ENCODE measurements around the gene LRMDA.

LRMDA gene

GRCh38 chr10:76403912-76404311 lies 972.5 kb downstream of the LRMDA start:
- no peaks in the 10 kb centered on the region for H3K79me2 ChIP-seq
- no peaks in the 10 kb centered on the region for H3K4me1 ChIP-seq
- no peaks in the 10 kb centered on the region for H3K27me3 ChIP-seq (ENCODE audit: control insufficient read depth, insufficient read depth, low read length)
- H3K27ac ChIP-seq = no peak overlapping the region
- no peak overlapping the region for H3K4me2 ChIP-seq (ENCODE audit: low read length)
- TF ChIP-seq CTCF (IDR thresholded peaks at IDR 0.05) = no peak
- no peak overlapping the region for H2AFZ ChIP-seq
- H3K9ac ChIP-seq = no peak overlapping the region
- H3K4me3 ChIP-seq (ENCODE audit: low read depth, low read length) = no peak overlapping the region
- H3K9me3 ChIP-seq (ENCODE audit: control insufficient read depth, low read length) = no peaks in the 10 kb centered on the region
- no peaks in the 10 kb centered on the region for H3K36me3 ChIP-seq (ENCODE audit: control insufficient read depth, insufficient read depth, low read length)

- TF ChIP-seq CTCF (IDR thresholded peaks at IDR 0.05) = no peak
- no peak overlapping the region for H3K4me2 ChIP-seq (ENCODE audit: low read length)
Observed at GRCh38 chr10:76404531-76404930, 973.1 kb downstream of the LRMDA start.

GRCh38 chr10:76405922-76406321 lies 974.5 kb downstream of the LRMDA start:
- Histone ChIP-seq H3K27ac (no peak overlapping the region), H3K4me1 (no peaks in the 10 kb centered on the region), H3K4me2 (ENCODE audit: low read length) (no peak overlapping the region), H3K36me3 (ENCODE audit: control insufficient read depth, insufficient read depth, low read length) (no peaks in the 10 kb centered on the region), H3K9ac (no peak overlapping the region), H3K4me3 (ENCODE audit: low read depth, low read length) (no peak overlapping the region), H3K79me2 (no peaks in the 10 kb centered on the region), H3K27me3 (ENCODE audit: control insufficient read depth, insufficient read depth, low read length) (no peaks in the 10 kb centered on the region), H3K9me3 (ENCODE audit: control insufficient read depth, low read length) (no peaks in the 10 kb centered on the region), H2AFZ (no peak overlapping the region)
- TF ChIP-seq CTCF (IDR thresholded peaks at IDR 0.05) = no peak

More at GRCh38 chr10:76404531-76404930, 973.1 kb downstream of the LRMDA start:
- no peaks in the 10 kb centered on the region for H3K79me2 ChIP-seq
- no peak overlapping the region for H3K9ac ChIP-seq
- no peak overlapping the region for H2AFZ ChIP-seq
- H3K27me3 ChIP-seq (ENCODE audit: control insufficient read depth, insufficient read depth, low read length) = no peaks in the 10 kb centered on the region
- H3K4me1 ChIP-seq = no peaks in the 10 kb centered on the region
- no peaks in the 10 kb centered on the region for H3K9me3 ChIP-seq (ENCODE audit: control insufficient read depth, low read length)
- H3K36me3 ChIP-seq (ENCODE audit: control insufficient read depth, insufficient read depth, low read length) = no peaks in the 10 kb centered on the region
- no peak overlapping the region for H3K4me3 ChIP-seq (ENCODE audit: low read depth, low read length)
- no peak overlapping the region for H3K27ac ChIP-seq

DNA sequence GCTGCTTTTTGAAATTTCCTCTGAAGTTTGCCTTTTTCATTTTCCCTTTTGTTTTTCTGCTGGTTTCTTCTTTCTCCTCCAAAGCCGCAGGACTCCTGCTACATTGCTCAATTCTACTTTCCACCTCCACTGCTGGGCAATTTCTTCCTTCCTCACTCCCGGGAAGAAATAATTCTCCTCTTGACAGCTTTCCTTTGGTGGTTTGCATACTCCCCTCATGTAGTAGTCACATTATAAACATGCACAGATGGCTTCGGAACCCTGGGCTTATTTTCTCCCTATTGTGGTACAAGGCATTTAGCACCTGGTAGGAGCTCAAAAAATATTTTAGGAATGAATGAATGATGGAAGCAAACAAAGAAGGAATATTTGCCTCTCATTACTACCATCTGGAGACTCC lies 977.2 kb downstream of the LRMDA start:
- H3K36me3 ChIP-seq (ENCODE audit: control insufficient read depth, insufficient read depth, low read length) = no peaks in the 10 kb centered on the region
- H3K79me2 ChIP-seq = no peaks in the 10 kb centered on the region
- H3K9ac ChIP-seq = no peak overlapping the region
- H2AFZ ChIP-seq = no peak overlapping the region
- no peaks in the 10 kb centered on the region for H3K9me3 ChIP-seq (ENCODE audit: control insufficient read depth, low read length)
- H3K27me3 ChIP-seq (ENCODE audit: control insufficient read depth, insufficient read depth, low read length) = no peaks in the 10 kb centered on the region
- no peaks in the 10 kb centered on the region for H3K4me1 ChIP-seq
- no peak overlapping the region for H3K4me3 ChIP-seq (ENCODE audit: low read depth, low read length)
- TF ChIP-seq CTCF (IDR thresholded peaks at IDR 0.05) = no peak
- H3K4me2 ChIP-seq (ENCODE audit: low read length) = no peak overlapping the region
- H3K27ac ChIP-seq = no peak overlapping the region

DNA sequence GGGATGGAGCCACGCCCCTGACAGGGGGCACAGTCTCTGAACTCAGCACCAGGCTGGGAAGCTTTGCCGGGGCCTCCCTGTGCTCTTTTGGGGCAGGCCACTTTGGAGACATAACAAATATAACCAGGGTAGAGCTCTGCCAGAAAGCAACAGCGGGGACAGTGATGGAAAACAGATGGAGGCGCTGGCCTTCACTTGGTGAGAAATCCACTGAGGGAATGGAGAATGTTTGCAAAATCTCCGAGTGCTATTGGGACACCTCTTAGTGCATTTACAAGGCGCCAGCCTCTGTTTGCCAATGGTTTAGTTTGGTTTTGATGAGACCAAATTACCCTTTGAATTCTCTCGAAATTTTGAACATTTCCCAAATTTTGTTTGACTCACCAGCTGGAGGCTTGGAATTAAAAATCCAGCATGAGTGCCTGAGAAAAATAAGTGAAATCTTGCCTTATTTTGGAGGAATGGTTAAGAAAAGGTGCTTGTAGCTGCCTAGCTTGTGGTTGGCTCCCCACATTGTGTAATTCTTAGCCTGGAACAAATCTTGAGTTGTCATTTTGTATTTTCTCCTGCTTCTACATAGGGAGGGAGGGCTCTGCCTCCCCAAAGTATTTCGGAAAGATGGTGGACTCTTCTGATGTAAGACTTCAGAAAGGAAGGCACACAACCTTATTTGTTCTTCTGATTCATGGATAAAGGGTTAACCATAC lies 980.5 kb downstream of the LRMDA start:
- Histone ChIP-seq H2AFZ (no peak overlapping the region), H3K4me2 (ENCODE audit: low read length) (no peak overlapping the region), H3K36me3 (ENCODE audit: control insufficient read depth, insufficient read depth, low read length) (no peaks in the 10 kb centered on the region), H3K27me3 (ENCODE audit: control insufficient read depth, insufficient read depth, low read length) (no peaks in the 10 kb centered on the region), H3K27ac (no peak overlapping the region), H3K4me3 (ENCODE audit: low read depth, low read length) (no peak overlapping the region), H3K4me1 (no peaks in the 10 kb centered on the region), H3K79me2 (no peaks in the 10 kb centered on the region), H3K9ac (no peak overlapping the region), H3K9me3 (ENCODE audit: control insufficient read depth, low read length) (no peaks in the 10 kb centered on the region)
- no peak for TF ChIP-seq CTCF (IDR thresholded peaks at IDR 0.05)

All from parathyroid adenoma (tissue), 2 donors.